H1 (cell line): ENCODE measurements around the gene SPATS1.

Experiments used
- CREB1 ChIP-seq: IDR thresholded peaks from 2 replicates; pipeline ENCODE4 v1.6.1; 2012; ENCODE audit warnings: inconsistent platforms
- EGR1 ChIP-seq: IDR thresholded peaks from 2 replicates; pipeline ENCODE4 v1.6.1; 2011; ENCODE audit warnings: low read depth, low read length, borderline replicate concordance
- HDAC6 ChIP-seq: IDR thresholded peaks from one replicate; pipeline ENCODE4 v1.7.1; 2012; ENCODE audit warnings: low read depth, mild to moderate bottlenecking, inconsistent platforms, low read length, moderate library complexity
- POLR2A ChIP-seq, 2 experiments: IDR thresholded peaks; 1 replicate in 1 of 2; 2 replicates in 1 of 2; pipeline ENCODE4 v1.6.1; 2011; ENCODE audit warnings: low read depth in 2 of 2, low read length in 2 of 2, mild to moderate bottlenecking in 2 of 2; ENCODE audit errors: control extremely low read depth in 1 of 2
- POLR2AphosphoS5 ChIP-seq: IDR thresholded peaks from 2 replicates; pipeline ENCODE4 v1.6.1; 2011; ENCODE audit warnings: low read depth, low read length
- RFX5 ChIP-seq: IDR thresholded peaks from 2 replicates; pipeline ENCODE4 v1.6.1; 2011; ENCODE audit warnings: low read depth, low read length, improper control_type of control experiment, borderline replicate concordance
- RNF2 ChIP-seq: fragments of 200-900, 300-1000 bp; sonication (generic); IDR thresholded peaks from 2 replicates; pipeline ENCODE4 v1.7.1; 2016; ENCODE audit warnings: borderline replicate concordance, low read depth, mild to moderate bottlenecking, antibody characterized with exemption, low read length; ENCODE audit not compliant: poor library complexity, severe bottlenecking; ENCODE audit errors: missing control alignments
- TAF1 ChIP-seq: IDR thresholded peaks from 2 replicates; pipeline ENCODE4 v1.6.1; 2011; ENCODE audit warnings: mild to moderate bottlenecking, low read depth, low read length
- TF ChIP-seq, protein P1 (sequence below), 3 experiments: IDR thresholded peaks; 1 replicate in 2 of 3; 2 replicates in 1 of 3; pipeline versions ENCODE4 v1.5.1 to v1.6.1; 2011; ENCODE audit warnings: low read length in 3 of 3, mild to moderate bottlenecking in 3 of 3, inconsistent platforms in 2 of 3, low read depth in 1 of 3, moderate library complexity in 1 of 3; ENCODE audit not compliant: insufficient read depth in 1 of 3; ENCODE audit errors: control extremely low read depth in 1 of 3
- TF ChIP-seq, protein P2 (sequence below): IDR thresholded peaks from 2 replicates; pipeline ENCODE4 v1.6.1; 2012; ENCODE audit warnings: low read length, inconsistent platforms

DNA sequence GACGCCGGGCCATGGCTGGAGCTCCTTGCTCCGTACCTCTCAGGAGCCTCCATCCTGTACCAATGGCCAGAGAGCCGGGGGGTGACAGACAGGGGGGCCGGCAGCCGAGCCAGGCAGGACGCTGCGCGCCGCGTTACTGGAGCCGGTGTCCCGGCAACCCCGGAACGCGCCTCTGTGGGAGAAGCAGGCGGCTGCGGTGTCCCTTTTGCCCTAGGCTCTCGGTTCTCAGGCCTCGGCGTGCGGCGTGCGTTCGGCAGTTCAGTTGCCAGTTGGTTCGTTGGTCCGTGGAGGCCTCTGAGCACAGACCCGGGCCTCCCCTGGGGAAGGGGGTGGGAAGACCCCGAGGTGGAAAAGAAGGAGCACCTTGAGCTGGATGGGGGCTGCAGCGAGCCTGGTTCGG lies at the start of gene SPATS1:
- TF ChIP-seq CREB1 (no peak), POLR2AphosphoS5 (no peak), TAF1 (0 out of 2 replicates have a peak, but pooled peaks have one; percentile 20), POLR2A (IDR thresholded peaks at IDR 0.05; ENCODE audit: control extremely low read depth in 1 of 2, low read depth in 2 of 2, low read length in 2 of 2) (no peak), HDAC6 (no peak), EGR1 (no peak), RNF2 (no peak), RFX5 (no peak)
- TF ChIP-seq, protein P1, sequence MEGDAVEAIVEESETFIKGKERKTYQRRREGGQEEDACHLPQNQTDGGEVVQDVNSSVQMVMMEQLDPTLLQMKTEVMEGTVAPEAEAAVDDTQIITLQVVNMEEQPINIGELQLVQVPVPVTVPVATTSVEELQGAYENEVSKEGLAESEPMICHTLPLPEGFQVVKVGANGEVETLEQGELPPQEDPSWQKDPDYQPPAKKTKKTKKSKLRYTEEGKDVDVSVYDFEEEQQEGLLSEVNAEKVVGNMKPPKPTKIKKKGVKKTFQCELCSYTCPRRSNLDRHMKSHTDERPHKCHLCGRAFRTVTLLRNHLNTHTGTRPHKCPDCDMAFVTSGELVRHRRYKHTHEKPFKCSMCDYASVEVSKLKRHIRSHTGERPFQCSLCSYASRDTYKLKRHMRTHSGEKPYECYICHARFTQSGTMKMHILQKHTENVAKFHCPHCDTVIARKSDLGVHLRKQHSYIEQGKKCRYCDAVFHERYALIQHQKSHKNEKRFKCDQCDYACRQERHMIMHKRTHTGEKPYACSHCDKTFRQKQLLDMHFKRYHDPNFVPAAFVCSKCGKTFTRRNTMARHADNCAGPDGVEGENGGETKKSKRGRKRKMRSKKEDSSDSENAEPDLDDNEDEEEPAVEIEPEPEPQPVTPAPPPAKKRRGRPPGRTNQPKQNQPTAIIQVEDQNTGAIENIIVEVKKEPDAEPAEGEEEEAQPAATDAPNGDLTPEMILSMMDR (IDR thresholded peaks at IDR 0.05; ENCODE audit: control extremely low read depth in 1 of 3, insufficient read depth in 1 of 3, low read depth in 1 of 3, low read length in 3 of 3): no peak
- TF ChIP-seq, protein P2, sequence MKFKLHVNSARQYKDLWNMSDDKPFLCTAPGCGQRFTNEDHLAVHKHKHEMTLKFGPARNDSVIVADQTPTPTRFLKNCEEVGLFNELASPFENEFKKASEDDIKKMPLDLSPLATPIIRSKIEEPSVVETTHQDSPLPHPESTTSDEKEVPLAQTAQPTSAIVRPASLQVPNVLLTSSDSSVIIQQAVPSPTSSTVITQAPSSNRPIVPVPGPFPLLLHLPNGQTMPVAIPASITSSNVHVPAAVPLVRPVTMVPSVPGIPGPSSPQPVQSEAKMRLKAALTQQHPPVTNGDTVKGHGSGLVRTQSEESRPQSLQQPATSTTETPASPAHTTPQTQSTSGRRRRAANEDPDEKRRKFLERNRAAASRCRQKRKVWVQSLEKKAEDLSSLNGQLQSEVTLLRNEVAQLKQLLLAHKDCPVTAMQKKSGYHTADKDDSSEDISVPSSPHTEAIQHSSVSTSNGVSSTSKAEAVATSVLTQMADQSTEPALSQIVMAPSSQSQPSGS: no peak
